Measurements from ENCODE around the gene IL36B.

DNA sequence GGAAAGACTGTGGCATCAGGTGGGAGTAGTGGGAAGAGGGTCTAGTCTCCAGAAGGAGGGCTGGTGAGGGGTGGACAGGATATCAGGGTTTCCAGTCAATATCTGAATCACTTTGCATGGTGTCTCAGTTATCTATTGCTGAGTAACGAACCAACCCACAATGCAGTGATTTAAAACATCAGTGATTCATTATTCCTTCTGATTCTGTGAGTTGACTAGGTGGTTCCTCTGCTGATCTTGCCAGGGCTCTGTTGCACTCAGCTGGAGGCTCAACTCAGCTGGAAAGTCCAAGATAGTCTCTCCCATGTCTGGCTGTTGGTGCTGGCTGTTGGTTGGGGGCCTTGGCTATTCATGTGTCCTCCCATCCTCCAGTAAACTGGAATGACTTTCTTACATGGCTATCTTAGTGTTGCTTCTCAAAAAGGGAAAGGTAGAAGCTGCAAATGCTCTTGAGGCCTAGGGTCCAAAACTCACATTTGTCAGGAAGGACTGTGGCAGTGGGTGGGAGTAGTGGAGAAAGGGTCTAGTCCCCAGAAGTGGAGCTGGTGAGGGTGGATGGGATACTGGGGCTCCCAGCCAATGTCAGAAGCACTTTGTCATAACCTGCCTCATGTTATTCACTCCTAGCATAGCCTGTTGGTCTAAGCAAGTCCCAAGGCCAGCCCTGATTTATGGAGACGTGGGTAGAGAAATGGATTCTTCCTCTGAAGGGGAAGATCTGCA lies 29.0 kb upstream of the IL36B start:
- TF ChIP-seq, protein P1, sequence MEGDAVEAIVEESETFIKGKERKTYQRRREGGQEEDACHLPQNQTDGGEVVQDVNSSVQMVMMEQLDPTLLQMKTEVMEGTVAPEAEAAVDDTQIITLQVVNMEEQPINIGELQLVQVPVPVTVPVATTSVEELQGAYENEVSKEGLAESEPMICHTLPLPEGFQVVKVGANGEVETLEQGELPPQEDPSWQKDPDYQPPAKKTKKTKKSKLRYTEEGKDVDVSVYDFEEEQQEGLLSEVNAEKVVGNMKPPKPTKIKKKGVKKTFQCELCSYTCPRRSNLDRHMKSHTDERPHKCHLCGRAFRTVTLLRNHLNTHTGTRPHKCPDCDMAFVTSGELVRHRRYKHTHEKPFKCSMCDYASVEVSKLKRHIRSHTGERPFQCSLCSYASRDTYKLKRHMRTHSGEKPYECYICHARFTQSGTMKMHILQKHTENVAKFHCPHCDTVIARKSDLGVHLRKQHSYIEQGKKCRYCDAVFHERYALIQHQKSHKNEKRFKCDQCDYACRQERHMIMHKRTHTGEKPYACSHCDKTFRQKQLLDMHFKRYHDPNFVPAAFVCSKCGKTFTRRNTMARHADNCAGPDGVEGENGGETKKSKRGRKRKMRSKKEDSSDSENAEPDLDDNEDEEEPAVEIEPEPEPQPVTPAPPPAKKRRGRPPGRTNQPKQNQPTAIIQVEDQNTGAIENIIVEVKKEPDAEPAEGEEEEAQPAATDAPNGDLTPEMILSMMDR (conservative IDR thresholded peaks at IDR 0.05) = no peak
- no peak for TF ChIP-seq EZH2 (IDR thresholded peaks at IDR 0.05; ENCODE audit: low read depth)
